Smooth muscle cell (in vitro differentiated cells): ENCODE data around the gene THOC1. TPM values are rescaled to one million over a fixed set of nuclear protein-coding genes. Genes with fewer than 3 reads are reported as not detected.

Experiments
- DNase-seq: peaks from one replicate; lab custom pipeline; 2025; ENCODE audit not compliant: unreplicated experiment; lab: John Stamatoyannopoulos, UW
- H2AFZ ChIP-seq: fragments of 200-600 bp; sonication (generic); 2 replicates; pipeline ENCODE4 v1.6.0; 2016; ENCODE audit warnings: antibody characterized with exemption, low read depth, mild to moderate bottlenecking
- H3F3A ChIP-seq: fragments of 200-600 bp; sonication (generic); 2 replicates; pipeline ENCODE4 v1.6.0; 2017; ENCODE audit warnings: antibody characterized with exemption, low read depth
- H3K27ac ChIP-seq: fragments of 200-600 bp; sonication (generic); 2 replicates; pipeline ENCODE4 v1.5.1; 2016; ENCODE audit warnings: low read depth, mild to moderate bottlenecking
- H3K27me3 ChIP-seq: fragments of 200-600 bp; sonication (generic); 2 replicates; pipeline ENCODE4 v1.6.1; 2016; ENCODE audit warnings: low read depth, mild to moderate bottlenecking
- H3K36me3 ChIP-seq: fragments of 200-600 bp; sonication (generic); 2 replicates; pipeline ENCODE4 v1.5.1; 2016; ENCODE audit warnings: low read depth
- H3K4me1 ChIP-seq: fragments of 200-600 bp; sonication (generic); 2 replicates; pipeline ENCODE4 v1.5.1; 2016; ENCODE audit warnings: low read depth
- H3K4me2 ChIP-seq: fragments of 200-600 bp; sonication (generic); 2 replicates; pipeline ENCODE4 v1.6.0; 2016; ENCODE audit warnings: mild to moderate bottlenecking
- H3K4me3 ChIP-seq: fragments of 200-600 bp; sonication (generic); 2 replicates; pipeline ENCODE4 v1.5.1; 2016; ENCODE audit warnings: mild to moderate bottlenecking
- H3K79me2 ChIP-seq: fragments of 200-600 bp; sonication (generic); 2 replicates; pipeline ENCODE4 v1.6.0; 2016; ENCODE audit warnings: low read depth, mild to moderate bottlenecking
- H3K9ac ChIP-seq: fragments of 200-600 bp; sonication (generic); 2 replicates; pipeline ENCODE4 v1.6.0; 2016; ENCODE audit warnings: low read depth
- H3K9me3 ChIP-seq: fragments of 200-600 bp; sonication (generic); replicated peaks from 2 replicates; pipeline ENCODE4 v1.5.1; 2016; ENCODE audit warnings: low read depth
- H4K20me1 ChIP-seq: fragments of 200-600 bp; sonication (generic); 2 replicates; pipeline ENCODE4 v1.6.0; 2016; ENCODE audit warnings: low read depth
- WGBS: methylation state at CpG from one replicate; pipeline ENCODE4 v1.1.7; 2016; ENCODE audit warnings: low lambda C conversion rate; 5-methylcytosine and 5-hydroxymethylcytosine counted together
- polyA plus RNA-seq: library from polyadenylated mRNA; unstranded; fragments of >200 nt; fragmentation: Nextera tagmentation; extraction: Ambion mirVana; gene quantifications from 2 replicates; pipeline ENCODE4 v1.2.1, GENCODE V29; 2016
- total RNA-seq: library from RNA; depleted of rRNA; stranded (reverse); fragments of >200 nt; gene quantifications from 2 replicates; pipeline ENCODE4 v1.2.3, GENCODE V29; 2014
- TF ChIP-seq, protein P1 (sequence below): fragments of 200-600 bp; sonication (generic); IDR thresholded peaks from 2 replicates; pipeline ENCODE4 v1.5.1; 2017; ENCODE audit warnings: borderline replicate concordance, mild to moderate bottlenecking, antibody characterized with exemption; ENCODE audit not compliant: insufficient read depth, poor library complexity, severe bottlenecking

The THOC1 gene
- total and polyA plus RNA-seq, 2 experiments from 2014 or later: 14.8 to 48.7 TPM

DNA sequence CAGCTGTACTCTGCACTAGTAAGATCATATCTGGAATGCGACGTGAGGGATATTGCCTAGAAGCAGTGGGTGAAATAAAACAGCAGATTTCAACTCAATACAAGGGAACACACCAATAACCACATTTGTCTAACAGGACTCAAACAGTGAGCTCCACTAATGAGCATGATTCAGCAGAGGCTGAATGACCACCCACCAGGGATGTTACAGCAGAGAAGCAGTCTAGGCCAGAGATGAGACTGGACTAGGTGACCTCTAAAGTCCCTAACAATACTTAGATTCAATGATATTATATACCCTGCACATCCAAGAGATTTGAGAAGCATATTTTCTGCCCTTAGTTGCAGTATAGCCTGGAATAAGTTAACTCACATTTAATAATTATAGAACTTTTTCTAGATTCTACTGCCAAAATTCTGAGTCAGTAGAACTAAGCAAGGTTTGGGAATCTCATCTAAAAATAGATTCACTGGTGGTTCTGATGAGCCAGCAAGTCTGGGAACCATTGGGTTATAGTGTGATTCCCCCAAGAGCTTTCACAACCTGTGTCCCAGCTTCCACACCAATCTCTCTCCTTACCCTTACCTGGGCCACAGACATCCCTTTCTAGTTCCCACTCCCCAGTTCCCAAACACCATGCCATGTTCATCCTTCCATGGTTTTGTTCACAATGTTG is 6.3 kb downstream of the THOC1 start:
- H3K27ac ChIP-seq: no peak overlapping the region
- 100% methylated on average over 2 of the region's 2 CpGs for WGBS
- no peak for DNase-seq
- no peaks in the 10 kb centered on the region for H3K9me3 ChIP-seq
- H3F3A ChIP-seq: no peaks in the 10 kb centered on the region
- no peak overlapping the region for H3K9ac ChIP-seq
- no peak overlapping the region for H2AFZ ChIP-seq
- H3K4me1 ChIP-seq: no peaks in the 10 kb centered on the region
- no peak overlapping the region for H3K4me3 ChIP-seq
- no peaks in the 10 kb centered on the region for H4K20me1 ChIP-seq
- peaks cover 10% of the 10 kb centered on the region for H3K36me3 ChIP-seq
- H3K79me2 ChIP-seq: peaks cover 6% of the 10 kb centered on the region
- no peak overlapping the region for H3K4me2 ChIP-seq
- H3K27me3 ChIP-seq: no peaks in the 10 kb centered on the region
- TF ChIP-seq, protein P1, sequence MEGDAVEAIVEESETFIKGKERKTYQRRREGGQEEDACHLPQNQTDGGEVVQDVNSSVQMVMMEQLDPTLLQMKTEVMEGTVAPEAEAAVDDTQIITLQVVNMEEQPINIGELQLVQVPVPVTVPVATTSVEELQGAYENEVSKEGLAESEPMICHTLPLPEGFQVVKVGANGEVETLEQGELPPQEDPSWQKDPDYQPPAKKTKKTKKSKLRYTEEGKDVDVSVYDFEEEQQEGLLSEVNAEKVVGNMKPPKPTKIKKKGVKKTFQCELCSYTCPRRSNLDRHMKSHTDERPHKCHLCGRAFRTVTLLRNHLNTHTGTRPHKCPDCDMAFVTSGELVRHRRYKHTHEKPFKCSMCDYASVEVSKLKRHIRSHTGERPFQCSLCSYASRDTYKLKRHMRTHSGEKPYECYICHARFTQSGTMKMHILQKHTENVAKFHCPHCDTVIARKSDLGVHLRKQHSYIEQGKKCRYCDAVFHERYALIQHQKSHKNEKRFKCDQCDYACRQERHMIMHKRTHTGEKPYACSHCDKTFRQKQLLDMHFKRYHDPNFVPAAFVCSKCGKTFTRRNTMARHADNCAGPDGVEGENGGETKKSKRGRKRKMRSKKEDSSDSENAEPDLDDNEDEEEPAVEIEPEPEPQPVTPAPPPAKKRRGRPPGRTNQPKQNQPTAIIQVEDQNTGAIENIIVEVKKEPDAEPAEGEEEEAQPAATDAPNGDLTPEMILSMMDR: no peak

DNA sequence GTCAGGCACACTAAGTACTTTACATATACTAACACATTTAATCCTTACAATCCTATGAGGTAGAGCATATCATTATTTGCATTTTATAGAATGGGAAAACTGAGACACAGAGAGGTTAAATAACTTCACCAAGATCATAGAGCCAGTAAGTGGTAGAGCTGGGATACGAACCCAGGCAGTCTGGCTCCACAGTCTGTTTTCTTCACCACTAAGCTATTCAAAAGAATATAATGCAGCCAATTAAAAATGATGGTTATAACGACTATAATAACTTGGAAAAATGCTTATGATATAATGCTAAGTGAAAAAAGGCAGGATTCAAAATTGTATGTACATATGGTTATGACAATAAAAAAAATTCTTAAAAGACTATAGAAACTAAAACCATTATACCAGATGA is 7.3 kb downstream of the THOC1 start:
- H2AFZ ChIP-seq: no peak overlapping the region

DNA sequence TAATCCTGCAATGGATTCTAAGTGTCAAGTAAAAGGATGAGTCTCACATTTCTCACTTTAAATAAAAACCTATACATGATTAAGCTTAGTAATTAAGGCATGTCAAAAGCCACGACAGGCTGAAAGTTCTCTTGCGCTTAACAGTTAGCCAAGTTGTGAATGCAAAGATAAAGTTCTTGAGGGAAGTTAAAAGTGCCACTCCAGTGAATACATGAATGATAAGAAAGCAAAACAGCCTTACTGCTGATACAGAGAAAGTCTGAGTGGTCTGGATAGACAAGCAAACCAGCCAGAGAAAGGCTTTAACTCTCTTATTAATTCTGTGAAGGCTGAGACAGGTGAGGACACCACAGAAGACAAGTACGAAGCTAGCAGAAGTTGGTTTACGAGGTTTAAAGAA is 12.7 kb downstream of the THOC1 start:
- Histone ChIP-seq H4K20me1 (no peaks in the 10 kb centered on the region), H3K79me2 (no peaks in the 10 kb centered on the region)

More for the DNA sequence above, 7.3 kb downstream of the THOC1 start:
- Histone ChIP-seq H3K27me3 (no peaks in the 10 kb centered on the region), H3K9ac (no peak overlapping the region), H3K4me1 (no peaks in the 10 kb centered on the region), H4K20me1 (no peaks in the 10 kb centered on the region), H3K36me3 (peaks cover 19% of the 10 kb centered on the region), H3K27ac (no peak overlapping the region), H3K4me3 (no peak overlapping the region), H3K9me3 (no peaks in the 10 kb centered on the region), H3K4me2 (no peak overlapping the region), H3K79me2 (no peaks in the 10 kb centered on the region), H3F3A (no peaks in the 10 kb centered on the region)
- 98% methylated on average over 2 of the region's 2 CpGs for WGBS
- DNase-seq: no peak
- TF ChIP-seq, protein P1: no peak

More for the DNA sequence above, 12.7 kb downstream of the THOC1 start:
- no peak overlapping the region for H3K9ac ChIP-seq
- H2AFZ ChIP-seq: no peak overlapping the region
- no peak for DNase-seq
- H3K4me2 ChIP-seq: no peak overlapping the region
- peaks cover 31% of the 10 kb centered on the region for H3K36me3 ChIP-seq
- no peaks in the 10 kb centered on the region for H3K9me3 ChIP-seq
- H3K4me1 ChIP-seq: no peaks in the 10 kb centered on the region
- no peak overlapping the region for H3K27ac ChIP-seq
- no peaks in the 10 kb centered on the region for H3F3A ChIP-seq
- no peak overlapping the region for H3K4me3 ChIP-seq
- H3K27me3 ChIP-seq: no peaks in the 10 kb centered on the region
- TF ChIP-seq, protein P1: no peak
- WGBS: 90% methylated on average over 4 of the region's 4 CpGs
